Loucy (cell line): ENCODE results near the gene PAGE4.

Experiments used
- H2AFZ ChIP-seq: fragments of 200-600 bp; sonication (generic); 2 replicates; pipeline ENCODE4 v1.6.0; 2016; ENCODE audit warnings: antibody characterized with exemption, mild to moderate bottlenecking, low read length, moderate library complexity
- H3F3A ChIP-seq: fragments of 200-600 bp; 2 replicates; pipeline ENCODE4 v1.6.0; 2016; ENCODE audit warnings: antibody characterized with exemption, low read depth, mild to moderate bottlenecking
- H3K27me3 ChIP-seq: fragments of 200-600 bp; sonication (generic); 2 replicates; pipeline ENCODE4 v1.6.1; 2014; ENCODE audit warnings: low read length, mild to moderate bottlenecking; ENCODE audit not compliant: insufficient read depth, poor library complexity, severe bottlenecking
- H3K36me3 ChIP-seq: fragments of 200-600 bp; sonication (generic); 2 replicates; pipeline ENCODE4 v1.6.1; 2016; ENCODE audit warnings: low read length; ENCODE audit not compliant: insufficient read depth
- H3K4me1 ChIP-seq: fragments of 200-600 bp; sonication (generic); 2 replicates; pipeline ENCODE4 v1.5.1; 2014; ENCODE audit warnings: low read length, mild to moderate bottlenecking; ENCODE audit not compliant: insufficient read depth, poor library complexity, severe bottlenecking
- H3K4me2 ChIP-seq: fragments of 200-600 bp; sonication (generic); 2 replicates; pipeline ENCODE4 v1.6.0; 2014; ENCODE audit warnings: antibody characterized with exemption, low read length, low read depth, mild to moderate bottlenecking; ENCODE audit not compliant: poor library complexity, severe bottlenecking
- H3K4me3 ChIP-seq: fragments of 200-600 bp; sonication (generic); 2 replicates; pipeline ENCODE4 v1.5.1; 2014; ENCODE audit warnings: low read length, mild to moderate bottlenecking, mixed read lengths; ENCODE audit not compliant: poor library complexity, severe bottlenecking
- H3K79me2 ChIP-seq: fragments of 200-600 bp; sonication (generic); 2 replicates; pipeline ENCODE4 v1.6.1; 2014; ENCODE audit warnings: low read length; ENCODE audit not compliant: insufficient read depth
- H3K9ac ChIP-seq: fragments of 200-600 bp; sonication (generic); 2 replicates; pipeline ENCODE4 v1.6.0; 2014; ENCODE audit warnings: mild to moderate bottlenecking, low read depth, low read length, moderate library complexity; ENCODE audit not compliant: poor library complexity, severe bottlenecking
- H3K9me2 ChIP-seq: fragments of 200-600 bp; sonication (generic); replicated peaks from 2 replicates; pipeline ENCODE4 v1.6.1; 2016; ENCODE audit warnings: low read depth, low read length, mixed read lengths
- H3K9me3 ChIP-seq: fragments of 200-600 bp; sonication (generic); 2 replicates; pipeline ENCODE4 v1.6.1; 2014; ENCODE audit warnings: mild to moderate bottlenecking, antibody characterized with exemption, low read length, low read depth; ENCODE audit not compliant: insufficient read depth
- H4K20me1 ChIP-seq: fragments of 200-600 bp; sonication (generic); 2 replicates; pipeline ENCODE4 v1.6.0; 2014; ENCODE audit warnings: antibody characterized with exemption, low read length, mild to moderate bottlenecking; ENCODE audit not compliant: insufficient read depth, poor library complexity, severe bottlenecking
- CTCF ChIP-seq: fragments of 200-600 bp; sonication (generic); conservative IDR thresholded peaks from 2 replicates; pipeline ENCODE4 v1.5.1; 2014; ENCODE audit warnings: mild to moderate bottlenecking, antibody characterized with exemption, low read length
- EZH2phosphoT487 ChIP-seq: fragments of 200-600 bp; IDR thresholded peaks from 2 replicates; pipeline ENCODE4 v1.6.1; 2018; ENCODE audit warnings: antibody characterized with exemption, mild to moderate bottlenecking, moderate library complexity, borderline replicate concordance

The PAGE4 gene

GRCh38 chrX:49850028-49850427 lies 20.9 kb downstream of the PAGE4 start:
- Histone ChIP-seq H3K9me2 (no peaks in the 10 kb centered on the region), H3K36me3 (no peaks in the 10 kb centered on the region), H4K20me1 (no peaks in the 10 kb centered on the region), H3K4me1 (no peaks in the 10 kb centered on the region), H3K4me2 (no peak overlapping the region), H3F3A (no peaks in the 10 kb centered on the region), H3K9me3 (no peaks in the 10 kb centered on the region), H2AFZ (no peak overlapping the region), H3K27me3 (no peaks in the 10 kb centered on the region), H3K9ac (no peak overlapping the region), H3K4me3 (no peak overlapping the region), H3K79me2 (no peaks in the 10 kb centered on the region)
- TF ChIP-seq CTCF (no peak), EZH2phosphoT487 (no peak)

- H2AFZ ChIP-seq, result no peak overlapping the region
- H3K36me3 ChIP-seq, result no peaks in the 10 kb centered on the region
- no peaks in the 10 kb centered on the region for H3K79me2 ChIP-seq
- no peaks in the 10 kb centered on the region for H3K9me2 ChIP-seq
- no peak overlapping the region for H3K9ac ChIP-seq
- H3K4me1 ChIP-seq, result no peaks in the 10 kb centered on the region
- H3K9me3 ChIP-seq, result no peaks in the 10 kb centered on the region
- H3F3A ChIP-seq, result no peaks in the 10 kb centered on the region
- H4K20me1 ChIP-seq, result no peaks in the 10 kb centered on the region
- no peak overlapping the region for H3K4me3 ChIP-seq
- no peaks in the 10 kb centered on the region for H3K27me3 ChIP-seq
- no peak overlapping the region for H3K4me2 ChIP-seq
- TF ChIP-seq CTCF (no peak), EZH2phosphoT487 (no peak)
Measured at GRCh38 chrX:49853661-49854060, 24.6 kb downstream of the PAGE4 start.

GRCh38 chrX:49856819-49857218 lies 27.7 kb downstream of the PAGE4 start:
- Histone ChIP-seq H3K9ac (no peak overlapping the region), H3K27me3 (no peaks in the 10 kb centered on the region), H2AFZ (no peak overlapping the region), H3K4me2 (no peak overlapping the region), H3F3A (no peaks in the 10 kb centered on the region), H3K4me1 (no peaks in the 10 kb centered on the region), H3K4me3 (no peak overlapping the region), H3K36me3 (no peaks in the 10 kb centered on the region), H3K79me2 (no peaks in the 10 kb centered on the region), H3K9me3 (no peaks in the 10 kb centered on the region), H4K20me1 (no peaks in the 10 kb centered on the region), H3K9me2 (no peaks in the 10 kb centered on the region)
- TF ChIP-seq CTCF (no peak), EZH2phosphoT487 (no peak)
